ENCODE results near the gene STKLD1.
"Not testable (repeated sequence)": the region's sequence is repeated elsewhere in the genome, so short reads cannot be mapped to it uniquely, and the experiment has no call there.

Gene STKLD1

DNA sequence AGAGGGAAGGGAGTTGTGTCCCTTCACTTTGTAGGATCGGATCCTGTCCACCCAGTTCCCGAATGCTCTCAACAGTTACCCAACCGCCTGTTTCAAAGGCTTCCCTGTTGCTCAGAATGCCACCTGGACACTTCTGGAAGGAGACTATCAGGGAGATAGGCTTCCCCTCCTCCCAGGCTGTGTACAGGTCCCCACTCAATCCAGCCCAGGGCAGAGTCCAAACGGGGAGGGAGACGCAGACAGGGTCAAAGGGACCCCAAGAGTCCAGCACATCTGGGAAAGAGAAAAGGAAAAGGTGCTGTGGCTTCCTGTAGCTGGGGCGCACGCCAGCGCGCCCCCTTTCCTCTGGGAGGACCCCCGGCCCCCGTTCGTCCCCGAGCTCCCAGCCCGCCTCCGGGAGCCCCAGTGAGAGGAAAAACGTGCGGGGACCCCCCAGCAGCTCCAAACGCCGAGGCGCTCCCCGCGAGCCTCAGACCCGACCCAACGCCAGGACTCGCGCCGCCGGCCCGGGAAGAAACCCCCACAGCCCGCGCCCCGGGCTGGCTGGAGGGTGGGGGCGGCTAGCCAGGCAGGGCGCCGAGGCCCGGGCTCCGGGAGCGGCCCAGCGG is 946 bp upstream of the STKLD1 start:
- Histone ChIP-seq H3K4me3 (ENCODE audit: low read depth, low read length) (peak overlapping the region; percentile 78), H3K36me3 (peaks cover 32% of the 10 kb centered on the region), H3K9me3 (ENCODE audit: severe bottlenecking) (peaks cover 10% of the 10 kb centered on the region), H3K27ac (peak overlapping the region; percentile 94), H3K27me3 (ENCODE audit: insufficient read depth, low read depth, severe bottlenecking) (no peaks in the 10 kb centered on the region)
- DNase-seq, result peak; percentile 47
- TF ChIP-seq, protein P1, sequence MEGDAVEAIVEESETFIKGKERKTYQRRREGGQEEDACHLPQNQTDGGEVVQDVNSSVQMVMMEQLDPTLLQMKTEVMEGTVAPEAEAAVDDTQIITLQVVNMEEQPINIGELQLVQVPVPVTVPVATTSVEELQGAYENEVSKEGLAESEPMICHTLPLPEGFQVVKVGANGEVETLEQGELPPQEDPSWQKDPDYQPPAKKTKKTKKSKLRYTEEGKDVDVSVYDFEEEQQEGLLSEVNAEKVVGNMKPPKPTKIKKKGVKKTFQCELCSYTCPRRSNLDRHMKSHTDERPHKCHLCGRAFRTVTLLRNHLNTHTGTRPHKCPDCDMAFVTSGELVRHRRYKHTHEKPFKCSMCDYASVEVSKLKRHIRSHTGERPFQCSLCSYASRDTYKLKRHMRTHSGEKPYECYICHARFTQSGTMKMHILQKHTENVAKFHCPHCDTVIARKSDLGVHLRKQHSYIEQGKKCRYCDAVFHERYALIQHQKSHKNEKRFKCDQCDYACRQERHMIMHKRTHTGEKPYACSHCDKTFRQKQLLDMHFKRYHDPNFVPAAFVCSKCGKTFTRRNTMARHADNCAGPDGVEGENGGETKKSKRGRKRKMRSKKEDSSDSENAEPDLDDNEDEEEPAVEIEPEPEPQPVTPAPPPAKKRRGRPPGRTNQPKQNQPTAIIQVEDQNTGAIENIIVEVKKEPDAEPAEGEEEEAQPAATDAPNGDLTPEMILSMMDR (IDR thresholded peaks at IDR 0.05; ENCODE audit: low read depth, low read length), result peak; percentile 44

DNA sequence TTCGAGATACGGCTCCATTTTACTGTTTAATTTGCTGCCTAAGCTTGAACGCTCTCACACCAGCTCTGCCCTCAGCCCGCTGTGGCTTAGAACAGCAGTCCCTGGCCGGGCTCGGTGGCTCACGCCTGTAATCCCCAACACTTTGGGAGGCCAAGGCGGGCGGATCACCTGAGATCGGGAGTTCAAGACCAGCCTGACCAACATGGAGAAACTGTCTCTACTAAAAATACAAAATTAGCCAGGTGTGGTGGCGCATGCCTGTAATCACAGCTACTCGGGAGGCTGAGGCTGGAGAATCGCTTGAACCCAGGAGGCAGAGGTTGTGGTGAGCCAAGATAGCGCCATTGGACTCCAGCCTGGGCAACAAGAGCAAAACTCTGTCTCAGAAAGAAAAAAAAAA is 1.1 kb downstream of the STKLD1 start:
- H3K9me3 ChIP-seq (ENCODE audit: severe bottlenecking); H3K27ac ChIP-seq; DNase-seq; H3K4me3 ChIP-seq (ENCODE audit: low read depth, low read length); H3K27me3 ChIP-seq (ENCODE audit: insufficient read depth, low read depth, severe bottlenecking): not testable (repeated sequence)
- H3K36me3 ChIP-seq, result peaks cover 22% of the 10 kb centered on the region

DNA sequence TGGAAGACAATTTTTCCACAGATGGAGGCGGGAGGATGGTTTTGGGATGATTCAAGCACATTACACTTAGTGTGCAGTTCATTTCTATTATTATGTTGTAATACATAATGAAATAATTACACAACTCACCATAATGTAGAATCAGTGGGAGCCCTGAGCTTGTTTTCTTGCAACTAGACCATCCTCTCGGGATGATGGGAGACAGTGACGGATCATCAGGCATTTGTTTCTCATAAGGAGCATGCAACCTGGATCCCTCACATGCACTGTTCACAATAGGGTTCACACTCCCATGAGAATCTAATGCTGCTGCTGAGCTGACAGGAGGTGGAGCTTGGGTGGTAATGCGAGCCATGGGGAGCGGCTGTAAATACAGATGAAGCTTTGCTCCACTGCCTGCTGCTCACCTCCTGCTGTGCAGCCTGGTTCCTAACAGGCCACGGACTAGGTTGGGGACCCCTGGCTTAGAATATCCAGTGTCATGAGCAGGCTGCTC is 1.6 kb downstream of the STKLD1 start:
- TF ChIP-seq, protein P1 (IDR thresholded peaks at IDR 0.05; ENCODE audit: low read depth, low read length), result no peak
- peak; percentile 62 for DNase-seq

DNA sequence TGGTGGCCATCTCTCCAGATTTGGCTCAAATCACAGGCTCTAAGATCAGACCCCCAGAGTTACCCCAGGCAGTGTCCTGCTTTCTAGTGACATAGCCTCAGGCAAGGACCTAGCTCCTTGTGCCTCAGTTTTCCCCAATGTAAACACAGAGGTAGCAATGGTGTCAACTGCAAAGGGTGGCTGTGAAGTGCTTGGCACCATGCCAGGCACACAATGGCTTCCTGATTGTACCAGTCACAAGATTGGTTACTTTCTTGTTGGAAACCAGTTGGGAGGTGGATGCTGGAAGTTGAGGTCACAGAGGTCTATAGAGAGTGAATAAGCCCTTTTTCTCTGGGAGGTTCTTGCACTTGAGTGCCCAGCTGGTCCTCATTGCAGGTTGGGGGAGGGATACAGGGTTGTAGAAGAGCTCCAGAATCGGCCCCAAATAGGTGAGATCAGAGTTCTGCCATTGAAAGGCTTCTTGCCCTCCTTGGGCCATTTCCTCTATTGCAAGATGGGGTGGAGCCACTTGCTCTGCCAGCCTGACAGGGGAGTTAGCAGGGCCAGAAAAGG is 2.3 kb downstream of the STKLD1 start:
- TF ChIP-seq, protein P1 (IDR thresholded peaks at IDR 0.05; ENCODE audit: low read depth, low read length), result no peak
- H3K4me3 ChIP-seq (ENCODE audit: low read depth, low read length), result no peak overlapping the region
- H3K9me3 ChIP-seq (ENCODE audit: severe bottlenecking), result peaks cover 10% of the 10 kb centered on the region
- peaks cover 10% of the 10 kb centered on the region for H3K36me3 ChIP-seq
- no peak overlapping the region for H3K27ac ChIP-seq
- H3K27me3 ChIP-seq (ENCODE audit: insufficient read depth, low read depth, severe bottlenecking), result no peaks in the 10 kb centered on the region
- DNase-seq, result no peak

More for the DNA sequence above, 1.6 kb downstream of the STKLD1 start:
- Histone ChIP-seq H3K9me3 (ENCODE audit: severe bottlenecking) (peaks cover 10% of the 10 kb centered on the region), H3K27ac (no peak overlapping the region), H3K4me3 (ENCODE audit: low read depth, low read length) (no peak overlapping the region), H3K36me3 (peaks cover 17% of the 10 kb centered on the region), H3K27me3 (ENCODE audit: insufficient read depth, low read depth, severe bottlenecking) (no peaks in the 10 kb centered on the region)

DNA sequence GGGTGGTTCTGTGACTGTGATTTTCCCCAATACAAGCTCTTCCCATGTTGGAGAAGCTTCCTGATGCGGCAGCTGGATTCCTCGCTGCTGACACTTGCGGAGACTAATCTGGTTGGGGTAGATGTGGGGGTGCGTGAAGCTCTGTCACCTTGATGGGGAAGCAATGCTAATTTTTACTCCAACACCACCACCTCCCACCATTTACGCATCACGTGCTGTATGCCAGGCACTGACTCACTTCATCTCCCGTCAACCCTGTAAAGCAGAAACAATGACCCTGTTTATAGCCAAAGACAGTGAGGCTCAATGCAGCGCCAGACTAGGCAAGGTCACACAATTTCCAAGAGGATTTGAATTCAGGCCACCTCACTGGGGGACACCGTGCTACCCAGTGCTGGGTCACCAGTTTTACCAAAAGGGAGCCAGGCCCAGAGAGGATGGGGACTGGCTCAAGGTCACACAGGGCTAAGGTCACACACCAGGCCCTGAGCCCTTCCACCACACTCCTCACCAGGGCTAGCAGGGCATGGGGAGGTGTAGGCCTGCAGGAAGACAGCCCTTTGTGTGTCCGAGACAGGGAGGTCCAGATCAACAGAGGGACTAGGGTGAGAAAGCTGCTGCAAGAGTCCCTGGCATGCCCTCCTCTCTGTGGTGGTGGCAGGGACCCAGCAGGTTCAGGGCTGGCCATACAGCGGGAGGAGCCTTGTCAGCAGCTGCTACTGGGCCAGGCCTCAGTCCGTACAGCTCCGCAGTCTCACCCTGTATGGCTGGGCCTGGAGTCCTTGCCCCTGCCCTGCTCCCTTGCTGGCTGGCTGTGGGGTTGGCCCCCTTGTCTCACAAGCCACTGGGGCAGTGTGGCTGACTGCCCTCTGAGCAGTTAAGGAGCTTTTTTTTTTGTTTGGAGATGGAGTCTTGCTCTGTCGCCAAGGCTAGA is 3.3 kb downstream of the STKLD1 start:
- H3K27me3 ChIP-seq (ENCODE audit: insufficient read depth, low read depth, severe bottlenecking), result no peaks in the 10 kb centered on the region
- H3K9me3 ChIP-seq (ENCODE audit: severe bottlenecking), result peaks cover 10% of the 10 kb centered on the region
- TF ChIP-seq, protein P1 (IDR thresholded peaks at IDR 0.05; ENCODE audit: low read depth, low read length), result no peak
- DNase-seq, result no peak
- H3K27ac ChIP-seq, result no peak overlapping the region
- no peak overlapping the region for H3K4me3 ChIP-seq (ENCODE audit: low read depth, low read length)
- H3K36me3 ChIP-seq, result peaks cover 5% of the 10 kb centered on the region

DNA sequence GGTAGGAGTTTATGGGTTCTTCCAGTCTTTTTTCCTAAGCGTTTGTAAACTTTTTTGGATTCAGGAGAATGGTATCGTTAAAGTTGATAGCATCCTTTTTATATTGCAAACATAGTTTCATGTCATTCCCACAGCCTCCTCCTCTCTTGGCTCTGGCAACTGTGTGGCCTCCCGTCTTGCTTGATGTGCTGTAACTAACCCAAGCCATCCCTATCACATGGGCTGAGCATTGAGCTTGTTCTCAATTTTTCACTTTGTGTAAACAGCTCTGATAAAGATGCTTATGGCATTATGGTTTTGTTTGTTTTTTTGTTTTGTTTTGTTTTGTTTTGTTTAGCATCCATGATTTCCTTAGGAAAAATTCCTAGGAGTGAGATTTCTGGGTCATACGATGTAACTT is 4.6 kb downstream of the STKLD1 start:
- TF ChIP-seq, protein P1 (IDR thresholded peaks at IDR 0.05; ENCODE audit: low read depth, low read length), result no peak

More for the DNA sequence above, 4.6 kb downstream of the STKLD1 start:
- no peak for DNase-seq
- Histone ChIP-seq H3K36me3 (peaks cover under 1% of the 10 kb centered on the region), H3K9me3 (ENCODE audit: severe bottlenecking) (peaks cover 10% of the 10 kb centered on the region), H3K27ac (no peak overlapping the region), H3K4me3 (ENCODE audit: low read depth, low read length) (no peak overlapping the region), H3K27me3 (ENCODE audit: insufficient read depth, low read depth, severe bottlenecking) (no peaks in the 10 kb centered on the region)

Data from WERI-Rb-1 (cell line).